Osteocyte (in vitro differentiated cells): Measurements from ENCODE around the gene FGF6. TPM values are rescaled to one million over a fixed set of nuclear protein-coding genes. Genes with fewer than 3 reads are reported as not detected.

Experiments
- DNase-seq: peaks from one replicate; pipeline ENCODE4 v3.0.0; 2021; ENCODE audit warnings: mixed read lengths; ENCODE audit not compliant: unreplicated experiment; ENCODE audit errors: extremely low spot score
- H3K27ac Mint-ChIP-seq: one replicate; pipeline ENCODE4 v1.8.0; 2021; ENCODE audit warnings: mild to moderate bottlenecking, mixed read lengths; ENCODE audit not compliant: unreplicated experiment
- H3K27me3 Mint-ChIP-seq: one replicate; pipeline ENCODE4 v1.8.0; 2021; ENCODE audit warnings: mixed read lengths; ENCODE audit not compliant: unreplicated experiment
- H3K36me3 Mint-ChIP-seq: one replicate; pipeline ENCODE4 v1.8.0; 2021; ENCODE audit warnings: mixed read lengths; ENCODE audit not compliant: unreplicated experiment
- H3K4me1 Mint-ChIP-seq: one replicate; pipeline ENCODE4 v1.8.0; 2021; ENCODE audit warnings: mixed read lengths; ENCODE audit not compliant: unreplicated experiment
- H3K4me3 Mint-ChIP-seq: one replicate; pipeline ENCODE4 v1.8.0; 2021; ENCODE audit warnings: mild to moderate bottlenecking, moderate library complexity, mixed read lengths; ENCODE audit not compliant: unreplicated experiment
- H3K9me3 Mint-ChIP-seq: one replicate; pipeline ENCODE4 v1.8.0; 2021; ENCODE audit warnings: mixed read lengths; ENCODE audit not compliant: unreplicated experiment
- total RNA-seq: library from RNA; stranded (reverse); gene quantifications from 2 replicates; pipeline ENCODE4 v1.2.1, GENCODE V29; 2021
- TF ChIP-seq, protein P1 (sequence below): fragments of 200-600 bp; sonication (generic); IDR thresholded peaks from 2 replicates; pipeline ENCODE4 v1.5.0; 2021; ENCODE audit warnings: antibody characterized with exemption, mild to moderate bottlenecking, moderate library complexity

The FGF6 gene
- total RNA-seq, 1 donor from 2014 or later: not detected

DNA sequence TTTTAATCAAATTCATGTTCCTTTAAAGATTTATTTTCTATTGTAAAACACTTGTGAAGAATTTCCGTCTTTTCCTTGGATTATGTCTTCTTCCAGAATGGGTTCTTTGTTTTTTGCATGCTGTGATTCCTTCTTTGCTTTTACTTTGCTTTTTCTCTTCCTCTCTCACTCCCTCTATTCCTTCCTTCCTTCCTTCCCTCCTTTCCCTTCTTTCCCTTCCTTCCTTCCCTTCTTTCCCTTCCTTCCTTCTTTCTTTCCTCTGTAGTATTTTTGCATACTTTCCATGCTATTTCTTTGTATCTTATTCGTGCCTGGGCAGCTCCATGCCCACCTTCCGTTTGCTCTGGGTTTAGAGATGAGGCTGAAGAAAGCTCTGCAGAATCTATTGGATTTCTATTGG lies 44.5 kb downstream of the FGF6 start:
- TF ChIP-seq, protein P1, sequence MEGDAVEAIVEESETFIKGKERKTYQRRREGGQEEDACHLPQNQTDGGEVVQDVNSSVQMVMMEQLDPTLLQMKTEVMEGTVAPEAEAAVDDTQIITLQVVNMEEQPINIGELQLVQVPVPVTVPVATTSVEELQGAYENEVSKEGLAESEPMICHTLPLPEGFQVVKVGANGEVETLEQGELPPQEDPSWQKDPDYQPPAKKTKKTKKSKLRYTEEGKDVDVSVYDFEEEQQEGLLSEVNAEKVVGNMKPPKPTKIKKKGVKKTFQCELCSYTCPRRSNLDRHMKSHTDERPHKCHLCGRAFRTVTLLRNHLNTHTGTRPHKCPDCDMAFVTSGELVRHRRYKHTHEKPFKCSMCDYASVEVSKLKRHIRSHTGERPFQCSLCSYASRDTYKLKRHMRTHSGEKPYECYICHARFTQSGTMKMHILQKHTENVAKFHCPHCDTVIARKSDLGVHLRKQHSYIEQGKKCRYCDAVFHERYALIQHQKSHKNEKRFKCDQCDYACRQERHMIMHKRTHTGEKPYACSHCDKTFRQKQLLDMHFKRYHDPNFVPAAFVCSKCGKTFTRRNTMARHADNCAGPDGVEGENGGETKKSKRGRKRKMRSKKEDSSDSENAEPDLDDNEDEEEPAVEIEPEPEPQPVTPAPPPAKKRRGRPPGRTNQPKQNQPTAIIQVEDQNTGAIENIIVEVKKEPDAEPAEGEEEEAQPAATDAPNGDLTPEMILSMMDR: no peak
- H3K9me3 Mint-ChIP-seq: no peaks in the 10 kb centered on the region
- no peak overlapping the region for H3K27ac Mint-ChIP-seq
- no peak for DNase-seq
- H3K4me3 Mint-ChIP-seq: no peak overlapping the region
- H3K27me3 Mint-ChIP-seq: peaks cover 24% of the 10 kb centered on the region
- no peaks in the 10 kb centered on the region for H3K36me3 Mint-ChIP-seq
- no peaks in the 10 kb centered on the region for H3K4me1 Mint-ChIP-seq

DNA sequence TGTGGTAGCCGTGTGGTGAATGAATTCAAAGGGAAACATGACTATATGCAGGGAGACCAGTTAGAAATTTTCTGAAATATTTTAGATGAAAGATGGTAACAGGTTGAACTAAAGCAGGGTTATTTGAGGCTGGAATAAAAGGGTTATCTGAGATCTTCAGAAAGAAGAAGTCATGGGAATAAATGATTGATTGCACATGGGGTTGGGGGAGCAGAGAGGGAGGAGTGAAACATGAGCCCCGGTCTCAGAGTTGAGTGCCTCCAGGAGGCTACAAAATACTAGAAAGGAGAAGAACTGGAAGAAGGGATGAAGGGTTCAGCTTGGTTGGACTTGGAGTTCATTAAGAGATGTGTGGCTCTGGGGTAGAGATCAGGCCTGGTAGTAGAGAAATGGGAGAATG lies 49.8 kb downstream of the FGF6 start:
- TF ChIP-seq, protein P1: no peak
- no peak overlapping the region for H3K27ac Mint-ChIP-seq

DNA sequence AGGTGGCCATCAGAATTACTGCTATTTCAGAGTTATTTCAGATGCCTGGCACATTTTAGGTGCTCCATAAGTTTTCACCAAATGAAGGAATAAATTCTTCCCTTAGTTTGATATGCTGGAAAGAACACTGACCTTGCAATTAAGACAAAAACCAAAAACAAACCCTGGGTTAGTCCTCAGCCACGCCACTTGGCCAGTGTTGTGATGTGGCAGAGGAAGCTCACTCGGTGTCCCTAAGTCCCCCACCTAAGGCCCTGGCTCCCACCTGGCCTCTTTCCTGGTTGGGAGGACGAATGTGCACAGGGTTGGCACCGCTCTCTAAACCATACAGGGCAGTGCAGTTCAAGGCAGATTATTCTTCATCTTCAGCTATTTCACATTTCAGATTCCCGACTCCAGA lies 52.4 kb downstream of the FGF6 start:
- no peak overlapping the region for H3K27ac Mint-ChIP-seq
- H3K36me3 Mint-ChIP-seq: no peaks in the 10 kb centered on the region
- no peaks in the 10 kb centered on the region for H3K9me3 Mint-ChIP-seq
- TF ChIP-seq, protein P1: no peak
- DNase-seq: no peak
- H3K27me3 Mint-ChIP-seq: peaks cover 23% of the 10 kb centered on the region
- no peak overlapping the region for H3K4me3 Mint-ChIP-seq
- no peaks in the 10 kb centered on the region for H3K4me1 Mint-ChIP-seq

More for the DNA sequence above, 49.8 kb downstream of the FGF6 start:
- peaks cover 31% of the 10 kb centered on the region for H3K27me3 Mint-ChIP-seq
- no peaks in the 10 kb centered on the region for H3K4me1 Mint-ChIP-seq
- no peaks in the 10 kb centered on the region for H3K9me3 Mint-ChIP-seq
- no peak overlapping the region for H3K4me3 Mint-ChIP-seq
- H3K36me3 Mint-ChIP-seq: no peaks in the 10 kb centered on the region
- no peak for DNase-seq

DNA sequence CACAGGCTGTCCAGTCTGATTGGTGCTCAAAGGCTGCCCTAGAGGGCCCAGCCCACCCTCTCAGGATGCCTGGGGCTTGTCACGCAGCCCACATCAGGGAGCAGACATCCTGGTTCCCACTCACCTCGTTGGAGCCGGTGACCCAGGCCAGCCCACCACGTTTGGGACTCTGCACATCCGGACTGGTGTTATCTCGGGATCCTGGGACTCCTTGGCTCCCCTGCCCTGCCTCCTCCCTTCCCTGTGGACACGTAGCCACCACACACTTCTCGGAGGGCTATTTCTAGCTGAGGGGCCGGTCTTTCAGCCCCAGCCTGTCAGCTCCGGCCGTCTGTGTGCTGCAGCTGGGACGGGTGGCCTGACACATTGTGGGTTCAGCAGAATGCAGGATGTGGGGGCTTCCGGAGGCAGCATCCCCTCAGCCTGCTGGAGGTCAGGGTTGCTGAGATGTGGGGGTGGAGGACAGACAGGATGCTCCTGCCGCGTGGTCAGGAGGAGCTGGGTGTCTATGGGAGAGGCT lies 53.3 kb downstream of the FGF6 start:
- no peak overlapping the region for H3K27ac Mint-ChIP-seq
- no peak for DNase-seq
- no peaks in the 10 kb centered on the region for H3K36me3 Mint-ChIP-seq
- no peak overlapping the region for H3K4me3 Mint-ChIP-seq
- no peaks in the 10 kb centered on the region for H3K4me1 Mint-ChIP-seq
- H3K27me3 Mint-ChIP-seq: peaks cover 22% of the 10 kb centered on the region
- no peaks in the 10 kb centered on the region for H3K9me3 Mint-ChIP-seq
- TF ChIP-seq, protein P1: no peak

DNA sequence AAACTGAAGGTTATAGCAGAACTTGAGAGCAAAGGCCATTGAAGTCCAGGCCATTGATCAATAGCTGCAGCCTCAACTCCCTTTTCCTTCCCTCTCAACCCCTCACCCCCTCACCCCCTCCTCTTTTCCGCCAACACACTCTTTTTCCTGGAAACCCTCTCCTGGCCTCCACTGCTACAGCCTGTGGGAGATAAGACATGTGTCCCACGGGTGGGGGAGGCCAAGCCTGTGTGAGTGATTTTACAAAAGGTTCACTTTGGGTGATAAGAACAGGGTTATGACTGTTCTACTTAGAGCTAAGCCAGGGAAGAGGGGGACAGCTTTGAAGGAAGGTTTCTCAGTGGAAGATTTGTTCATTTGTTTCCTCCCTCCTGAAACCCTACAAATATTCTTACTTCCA lies 57.0 kb downstream of the FGF6 start:
- Mint-ChIP-seq H3K4me3 (no peak overlapping the region), H3K27ac (no peak overlapping the region), H3K9me3 (no peaks in the 10 kb centered on the region), H3K27me3 (peaks cover 24% of the 10 kb centered on the region), H3K4me1 (no peaks in the 10 kb centered on the region), H3K36me3 (no peaks in the 10 kb centered on the region)
- DNase-seq: peak; percentile 17
- TF ChIP-seq, protein P1: no peak
